ENCODE measurements around the gene ZNF641.

ZNF641 gene

GRCh38 chr12:48350249-48351021 lies at the start of gene ZNF641:
Gene ZNF641 (minus strand): TSS chr12:48350919. CDS start chr12:48348090, 2,829 bp downstream.
- peak; percentile 65 for DNase-seq

GRCh38 chr12:48390026-48390425 lies 39.3 kb upstream of the ZNF641 start:
- DNase-seq = no peak

GRCh38 chr12:48389409-48389808 lies 38.7 kb upstream of the ZNF641 start:
- no peak for DNase-seq

GRCh38 chr12:48388938-48389337 lies 38.2 kb upstream of the ZNF641 start:
- DNase-seq = peak; percentile 67

GRCh38 chr12:48388460-48388859 lies 37.7 kb upstream of the ZNF641 start:
- DNase-seq = peak; percentile 22

- no peak for DNase-seq
Observed at GRCh38 chr12:48380596-48380995, 29.9 kb upstream of the ZNF641 start.

GRCh38 chr12:48379794-48380193 lies 29.1 kb upstream of the ZNF641 start:
- no peak for DNase-seq

GRCh38 chr12:48377646-48378045 lies 26.9 kb upstream of the ZNF641 start:
- no peak for DNase-seq

- no peak for DNase-seq
Observed at GRCh38 chr12:48374164-48374563, 23.4 kb upstream of the ZNF641 start.

GRCh38 chr12:48366131-48366530 lies 15.4 kb upstream of the ZNF641 start:
- DNase-seq = no peak

- DNase-seq = no peak
Observed at GRCh38 chr12:48361664-48362339, 11.1 kb upstream of the ZNF641 start.

GRCh38 chr12:48358937-48359513 lies 8.3 kb upstream of the ZNF641 start:
- no peak for DNase-seq

- DNase-seq = no peak
Observed at GRCh38 chr12:48356041-48356768, 5.5 kb upstream of the ZNF641 start.

GRCh38 chr12:48352157-48352760 lies 1.5 kb upstream of the ZNF641 start:
- DNase-seq = no peak

- peak; percentile 66 for DNase-seq
Observed at GRCh38 chr12:48351022-48351708, 446 bp upstream of the ZNF641 start.

- no peak for DNase-seq
Observed at GRCh38 chr12:48349471-48349870, 1.2 kb downstream of the ZNF641 start.

GRCh38 chr12:48342980-48343379 lies 7.7 kb downstream of the ZNF641 start:
- DNase-seq = no peak

- no peak for DNase-seq
Observed at GRCh38 chr12:48340943-48341342, 9.8 kb downstream of the ZNF641 start.

GRCh38 chr12:48339442-48340117 lies 11.1 kb downstream of the ZNF641 start:
- no peak for DNase-seq

- no peak for DNase-seq
Observed at GRCh38 chr12:48336564-48336963, 14.2 kb downstream of the ZNF641 start.

- DNase-seq = no peak
Observed at GRCh38 chr12:48336061-48336460, 14.7 kb downstream of the ZNF641 start.

- DNase-seq = no peak
Observed at GRCh38 chr12:48334808-48335207, 15.9 kb downstream of the ZNF641 start.

Measured in EL (cell line).